ENCODE data around the gene CAPN2. TPM values are rescaled to one million over a fixed set of nuclear protein-coding genes. Genes with fewer than 3 reads are reported as not detected.
A peak's percentile ranks its signal among the peaks of the same experiment; 100 is the strongest.
"Not testable (repeated sequence)": the region's sequence is repeated elsewhere in the genome, so short reads cannot be mapped to it uniquely, and the experiment has no call there.

The CAPN2 gene
- total RNA-seq, 1 experiment from 2014 or later: 459 TPM

DNA sequence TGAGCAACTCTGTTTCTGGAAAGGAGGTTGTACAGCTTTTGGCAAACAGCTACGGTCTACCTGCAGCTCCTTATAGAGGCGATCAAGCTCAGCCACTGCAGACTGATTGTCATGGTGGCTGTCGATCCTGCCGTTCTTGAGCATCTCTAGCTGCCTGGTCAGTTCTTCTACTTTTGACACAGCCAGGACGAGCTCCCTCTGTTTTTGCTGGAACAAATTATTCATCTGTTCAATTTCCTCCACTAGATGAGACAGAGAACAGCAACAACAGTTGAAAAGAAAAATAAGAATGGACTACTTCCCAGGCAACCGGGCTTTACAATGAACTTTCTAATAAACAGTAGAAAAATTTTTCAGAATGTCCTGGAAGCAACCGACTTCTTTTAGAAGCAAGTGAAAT is 90.9 kb downstream of the CAPN2 start:
- Histone ChIP-seq H3F3A (ENCODE audit: insufficient read depth, low read depth) (no peaks in the 10 kb centered on the region), H3K9me3 (ENCODE audit: insufficient read depth, low read depth) (no peaks in the 10 kb centered on the region; the same call in 1 of the 2 replicates), H3K27ac (no peak overlapping the region), H2AFZ (no peak overlapping the region), H3K79me2 (ENCODE audit: low read depth) (0 out of 2 replicates have a peak, but pooled peaks cover 4% of the 10 kb centered on the region), H3K27me3 (ENCODE audit: insufficient read depth, low read depth) (no peaks in the 10 kb centered on the region), H3K4me1 (replicated peaks; ENCODE audit: insufficient read depth) (no peaks in the 10 kb centered on the region), H3K4me3 (no peak overlapping the region), H3K36me3 (ENCODE audit: low read depth) (peaks cover 51% of the 10 kb centered on the region), H4K20me1 (ENCODE audit: insufficient read depth) (no peaks in the 10 kb centered on the region), H3K4me2 (no peak overlapping the region), H3K9me2 (ENCODE audit: insufficient read depth) (no peaks in the 10 kb centered on the region)
- intact Hi-C loops (cut with micrococcal nuclease; ENCODE audit: unreplicated experiment): no loop called here
- BruUV-seq (replicated peaks): no TSS peak
- ChIA-PET CTCF (no interaction called here), POLR2A (ENCODE audit: unreplicated experiment) (no interaction called here)
- DNase-seq: no peak
- TF ChIP-seq EZH2 (IDR thresholded peaks at IDR 0.05; ENCODE audit: low read depth): no peak
- TF ChIP-seq, protein P1, sequence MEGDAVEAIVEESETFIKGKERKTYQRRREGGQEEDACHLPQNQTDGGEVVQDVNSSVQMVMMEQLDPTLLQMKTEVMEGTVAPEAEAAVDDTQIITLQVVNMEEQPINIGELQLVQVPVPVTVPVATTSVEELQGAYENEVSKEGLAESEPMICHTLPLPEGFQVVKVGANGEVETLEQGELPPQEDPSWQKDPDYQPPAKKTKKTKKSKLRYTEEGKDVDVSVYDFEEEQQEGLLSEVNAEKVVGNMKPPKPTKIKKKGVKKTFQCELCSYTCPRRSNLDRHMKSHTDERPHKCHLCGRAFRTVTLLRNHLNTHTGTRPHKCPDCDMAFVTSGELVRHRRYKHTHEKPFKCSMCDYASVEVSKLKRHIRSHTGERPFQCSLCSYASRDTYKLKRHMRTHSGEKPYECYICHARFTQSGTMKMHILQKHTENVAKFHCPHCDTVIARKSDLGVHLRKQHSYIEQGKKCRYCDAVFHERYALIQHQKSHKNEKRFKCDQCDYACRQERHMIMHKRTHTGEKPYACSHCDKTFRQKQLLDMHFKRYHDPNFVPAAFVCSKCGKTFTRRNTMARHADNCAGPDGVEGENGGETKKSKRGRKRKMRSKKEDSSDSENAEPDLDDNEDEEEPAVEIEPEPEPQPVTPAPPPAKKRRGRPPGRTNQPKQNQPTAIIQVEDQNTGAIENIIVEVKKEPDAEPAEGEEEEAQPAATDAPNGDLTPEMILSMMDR (conservative IDR thresholded peaks at IDR 0.05): no peak

GRCh38 chr1:223809905-223810304 is 97.6 kb downstream of the CAPN2 start:
- H4K20me1 ChIP-seq (ENCODE audit: insufficient read depth); BruUV-seq (replicated peaks); CTCF ChIA-PET; H3K9me2 ChIP-seq (ENCODE audit: insufficient read depth); POLR2A ChIA-PET (ENCODE audit: unreplicated experiment); H2AFZ ChIP-seq; H3K4me3 ChIP-seq; H3K27me3 ChIP-seq (ENCODE audit: insufficient read depth, low read depth); H3K9me3 ChIP-seq (ENCODE audit: insufficient read depth, low read depth): not testable (repeated sequence)
- Histone ChIP-seq H3K4me2 (peak overlapping the region; percentile 39), H3K79me2 (ENCODE audit: low read depth) (peaks cover 23% of the 10 kb centered on the region), H3K27ac (peak overlapping the region; percentile 51), H3K36me3 (ENCODE audit: low read depth) (peaks cover 35% of the 10 kb centered on the region), H3K4me1 (replicated peaks; ENCODE audit: insufficient read depth) (peaks cover 23% of the 10 kb centered on the region), H3F3A (ENCODE audit: insufficient read depth, low read depth) (peaks cover 25% of the 10 kb centered on the region)
- intact Hi-C loops (cut with micrococcal nuclease; ENCODE audit: unreplicated experiment): loop anchor here (2.0 to 10.0 kb wide), 4 partner anchors 111 to 522 kb away; partner anchors contain the start of gene NVL
- DNase-seq: peak; percentile 44 to 49

GRCh38 chr1:223810586-223810985 is 98.2 kb downstream of the CAPN2 start:
- BruUV-seq (replicated peaks): no TSS peak
- H3K4me1 ChIP-seq (replicated peaks; ENCODE audit: insufficient read depth): peaks cover 23% of the 10 kb centered on the region
- no peak for TF ChIP-seq EZH2 (IDR thresholded peaks at IDR 0.05; ENCODE audit: low read depth)
- TF ChIP-seq, protein P1 (conservative IDR thresholded peaks at IDR 0.05): no peak
- no peaks in the 10 kb centered on the region for H3K27me3 ChIP-seq (ENCODE audit: insufficient read depth, low read depth)
- peaks cover 34% of the 10 kb centered on the region for H3K36me3 ChIP-seq (ENCODE audit: low read depth)
- H3K27ac ChIP-seq: peak overlapping the region; percentile 51
- H3K79me2 ChIP-seq (ENCODE audit: low read depth): peaks cover 30% of the 10 kb centered on the region
- peaks cover 25% of the 10 kb centered on the region for H3F3A ChIP-seq (ENCODE audit: insufficient read depth, low read depth)
- intact Hi-C loops (cut with micrococcal nuclease; ENCODE audit: unreplicated experiment): loop anchor here (2.0 to 10.0 kb wide), 4 partner anchors 112 to 522 kb away; partner anchors contain the start of gene NVL
- no peak overlapping the region for H2AFZ ChIP-seq
- no peaks in the 10 kb centered on the region for H3K9me2 ChIP-seq (ENCODE audit: insufficient read depth)
- H3K4me2 ChIP-seq: peak overlapping the region; percentile 39; the same call in 1 of the 2 replicates
- no peak for DNase-seq
- H3K9me3 ChIP-seq (ENCODE audit: insufficient read depth, low read depth): no peaks in the 10 kb centered on the region; the same call in 1 of the 2 replicates
- H3K4me3 ChIP-seq: no peak overlapping the region
- H4K20me1 ChIP-seq (ENCODE audit: insufficient read depth): no peaks in the 10 kb centered on the region
- POLR2A ChIA-PET (ENCODE audit: unreplicated experiment): no interaction called here
- CTCF ChIA-PET: interaction anchor here (1.0 to 1.4 kb wide), 2 partner anchors 36 to 98 kb away, joined by 3 to 4 read pairs; no protein-coding TSS in a partner anchor
